Activated CD4-positive, alpha-beta T cell treated with anti-CD3 and anti-CD28 coated beads, Interleukin-2, amount 10 ng/mL, durations not matched to agents 7 days and 5 days (primary cell): ENCODE data around the gene VTI1B. TPM values are rescaled to one million over a fixed set of nuclear protein-coding genes. Genes with fewer than 3 reads are reported as not detected.

Source experiments
- total RNA-seq, 2 experiments: library from RNA; stranded (reverse); gene quantifications; one replicate each; pipeline ENCODE4 v1.2.3, GENCODE V29; 2021

Gene VTI1B
- total RNA-seq, 2 experiments from 2014 or later, result 62.7 to 71.4 TPM

Other genes with a start within 250 kb of the VTI1B start
- 10 to 100 TPM; 24.3 to 25.1 TPM for gene TMEM229B, start 185.9 kb downstream of the VTI1B start, total RNA-seq
- under 1 TPM; 0.29 to 0.50 TPM for gene PLEKHH1, start 141.3 kb downstream of the VTI1B start, total RNA-seq
- 10 to 100 TPM; 17.4 to 18.5 TPM for gene PIGH, start 74.4 kb downstream of the VTI1B start, total RNA-seq
- gene ARG2, start 54.7 kb downstream of the VTI1B start, total RNA-seq, result 1 to 10 TPM; 1.0 to 1.6 TPM
- 10 to 100 TPM; 36.7 to 37.9 TPM for gene RDH11, start 21.1 kb upstream of the VTI1B start, total RNA-seq
- gene RDH12, start 27.3 kb upstream of the VTI1B start, total RNA-seq, result not detected
- 10 to 100 TPM; 25.2 to 27.4 TPM for gene ZFYVE26, start 142.0 kb upstream of the VTI1B start, total RNA-seq
- 10 to 100 TPM; 20.6 to 30.3 TPM for gene RAD51B, start 145.1 kb upstream of the VTI1B start, total RNA-seq